SK-N-DZ (cell line): Measurements from ENCODE around the gene GAL.

ENCODE experiments used
- DNase-seq: peaks from one replicate; pipeline ENCODE4 v3.0.0-alpha.2; 2015; ENCODE audit warnings: low spot score

The GAL gene

GRCh38 chr11:68707527-68707926 is 23.2 kb downstream of the GAL start:
- DNase-seq, result no peak

GRCh38 chr11:68709062-68709461 is 24.7 kb downstream of the GAL start:
- no peak for DNase-seq

- DNase-seq, result no peak
Observed at GRCh38 chr11:68710409-68710808, 26.1 kb downstream of the GAL start.

GRCh38 chr11:68711114-68711513 is 26.8 kb downstream of the GAL start:
- no peak for DNase-seq

GRCh38 chr11:68714060-68714856 is 29.9 kb downstream of the GAL start:
- DNase-seq, result no peak

GRCh38 chr11:68715456-68716122 is 31.2 kb downstream of the GAL start:
- no peak for DNase-seq

- DNase-seq, result no peak
Observed at GRCh38 chr11:68721075-68721474, 36.7 kb downstream of the GAL start.

- no peak for DNase-seq
Observed at GRCh38 chr11:68722143-68722542, 37.8 kb downstream of the GAL start.

GRCh38 chr11:68724293-68724692 is 39.9 kb downstream of the GAL start:
- no peak for DNase-seq

- no peak for DNase-seq
Observed at GRCh38 chr11:68727783-68728182, 43.4 kb downstream of the GAL start.

- DNase-seq, result no peak
Observed at GRCh38 chr11:68734111-68734510, 49.8 kb downstream of the GAL start.

- DNase-seq, result no peak
Observed at GRCh38 chr11:68735125-68735524, 50.8 kb downstream of the GAL start.

GRCh38 chr11:68735646-68736045 is 51.3 kb downstream of the GAL start:
- no peak for DNase-seq
